ENCODE measurements around the gene TRIM27.
"Not testable (repeated sequence)": the region's sequence is repeated elsewhere in the genome, so short reads cannot be mapped to it uniquely, and the experiment has no call there.

TRIM27 gene

GRCh38 chr6:28943557-28944411 is 20.0 kb upstream of the TRIM27 start:
- in situ Hi-C loops (cut with MboI; ENCODE audit: low pct_unique_long_range_greater_than_20kb, low sequenced_read_pairs): no loop called here

GRCh38 chr6:28943223-28943556 is 19.4 kb upstream of the TRIM27 start:
- in situ Hi-C loops (cut with MboI; ENCODE audit: low pct_unique_long_range_greater_than_20kb, low sequenced_read_pairs): no loop called here
- no peak for DNase-seq

More at GRCh38 chr6:28943557-28944411, 20.0 kb upstream of the TRIM27 start:
- DNase-seq: peak; percentile 91

GRCh38 chr6:28941684-28942448 is 18.1 kb upstream of the TRIM27 start:
- DNase-seq: no peak
- in situ Hi-C loops (cut with MboI; ENCODE audit: low pct_unique_long_range_greater_than_20kb, low sequenced_read_pairs): no loop called here

GRCh38 chr6:28940858-28941683 is 17.3 kb upstream of the TRIM27 start:
- DNase-seq: peak; percentile 96
- in situ Hi-C loops (cut with MboI; ENCODE audit: low pct_unique_long_range_greater_than_20kb, low sequenced_read_pairs): no loop called here

GRCh38 chr6:28940294-28940857 is 16.6 kb upstream of the TRIM27 start:
- in situ Hi-C loops (cut with MboI; ENCODE audit: low pct_unique_long_range_greater_than_20kb, low sequenced_read_pairs): no loop called here
- no peak for DNase-seq

- in situ Hi-C loops (cut with MboI; ENCODE audit: low pct_unique_long_range_greater_than_20kb, low sequenced_read_pairs): no loop called here
- no peak for DNase-seq
Observed at GRCh38 chr6:28933069-28933468, 9.3 kb upstream of the TRIM27 start.

- in situ Hi-C loops (cut with MboI; ENCODE audit: low pct_unique_long_range_greater_than_20kb, low sequenced_read_pairs): no loop called here
- no peak for DNase-seq
Observed at GRCh38 chr6:28929887-28930620, 6.3 kb upstream of the TRIM27 start.

GRCh38 chr6:28929339-28929738 is 5.6 kb upstream of the TRIM27 start:
- in situ Hi-C loops (cut with MboI; ENCODE audit: low pct_unique_long_range_greater_than_20kb, low sequenced_read_pairs): not testable (repeated sequence)

GRCh38 chr6:28927846-28928245 is 4.1 kb upstream of the TRIM27 start:
- in situ Hi-C loops (cut with MboI; ENCODE audit: low pct_unique_long_range_greater_than_20kb, low sequenced_read_pairs): no loop called here
- DNase-seq: no peak

More at GRCh38 chr6:28929339-28929738, 5.6 kb upstream of the TRIM27 start:
- not testable (repeated sequence) for DNase-seq

GRCh38 chr6:28922821-28923317 is 916 bp downstream of the TRIM27 start:
- DNase-seq: peak; percentile 77
- in situ Hi-C loops (cut with MboI; ENCODE audit: low pct_unique_long_range_greater_than_20kb, low sequenced_read_pairs): no loop called here

- DNase-seq: no peak
- in situ Hi-C loops (cut with MboI; ENCODE audit: low pct_unique_long_range_greater_than_20kb, low sequenced_read_pairs): no loop called here
Observed at GRCh38 chr6:28922004-28922820, 1.6 kb downstream of the TRIM27 start.

GRCh38 chr6:28920281-28920680 is 3.5 kb downstream of the TRIM27 start:
- in situ Hi-C loops (cut with MboI; ENCODE audit: low pct_unique_long_range_greater_than_20kb, low sequenced_read_pairs): no loop called here
- DNase-seq: no peak

GRCh38 chr6:28914941-28915340 is 8.8 kb downstream of the TRIM27 start:
- in situ Hi-C loops (cut with MboI; ENCODE audit: low pct_unique_long_range_greater_than_20kb, low sequenced_read_pairs): no loop called here
- no peak for DNase-seq

- DNase-seq: peak; percentile 66
- in situ Hi-C loops (cut with MboI; ENCODE audit: low pct_unique_long_range_greater_than_20kb, low sequenced_read_pairs): no loop called here
Observed at GRCh38 chr6:28910901-28911690, 12.7 kb downstream of the TRIM27 start.

- DNase-seq: no peak
- in situ Hi-C loops (cut with MboI; ENCODE audit: low pct_unique_long_range_greater_than_20kb, low sequenced_read_pairs): no loop called here
Observed at GRCh38 chr6:28907394-28907793, 16.4 kb downstream of the TRIM27 start.

GRCh38 chr6:28906669-28907068 is 17.1 kb downstream of the TRIM27 start:
- no peak for DNase-seq
- in situ Hi-C loops (cut with MboI; ENCODE audit: low pct_unique_long_range_greater_than_20kb, low sequenced_read_pairs): no loop called here

- in situ Hi-C loops (cut with MboI; ENCODE audit: low pct_unique_long_range_greater_than_20kb, low sequenced_read_pairs): no loop called here
- DNase-seq: no peak
Observed at GRCh38 chr6:28903686-28904085, 20.1 kb downstream of the TRIM27 start.
